Ovary (tissue), 9 donors: Measurements from ENCODE around the gene CALCB. TPM values are rescaled to one million over a fixed set of nuclear protein-coding genes. Genes with fewer than 3 reads are reported as not detected.

Experiments used
- DNase-seq, 5 donors: peaks; one replicate each; pipeline ENCODE4 v3.0.0-alpha.2; 2019 to 2020
- H3K27ac ChIP-seq, 2 donors: fragments of 200-600 bp; one replicate each; pipeline versions ENCODE4 v1.5.1 to v1.8.0; 2019 to 2022
- H3K27me3 ChIP-seq: fragments of 200-600 bp; one replicate; pipeline ENCODE4 v1.8.0; 2022
- H3K36me3 ChIP-seq: fragments of 200-600 bp; sonication (generic); one replicate; pipeline ENCODE4 v1.5.1; 2019
- H3K4me1 ChIP-seq: one replicate; pipeline ENCODE4 v1.8.1; 2013; ENCODE audit warnings: mild to moderate bottlenecking, moderate library complexity; ENCODE audit not compliant: insufficient read depth
- H3K4me3 ChIP-seq: fragments of 200-600 bp; sonication (generic); one replicate; pipeline ENCODE4 v1.5.1; 2017
- H3K9me3 ChIP-seq, 2 donors: fragments of 200-600 bp in 1 of 2; sonication (generic) in 1 of 2; one replicate each; pipeline versions ENCODE4 v1.5.1 to v1.8.1; 2013 to 2019; ENCODE audit warnings: mild to moderate bottlenecking in 1 of 2, moderate library complexity in 1 of 2
- EP300 ChIP-seq: sonication (generic); formaldehyde crosslinking; IDR thresholded peaks from one replicate; pipeline ENCODE4 v1.6.1; 2017; ENCODE audit warnings: antibody characterized with exemption
- POLR2A ChIP-seq: fragments of 450-650 bp; IDR thresholded peaks from one replicate; pipeline ENCODE4 v1.6.1; 2017; ENCODE audit warnings: antibody characterized with exemption, mild to moderate bottlenecking, moderate library complexity
- WGBS, 3 donors: extraction: QIAGEN DNeasy Blood & Tissue Kit in 1 of 3; methylation state at CpG; one replicate each; pipeline versions ENCODE4 v1.1.5 to v1.1.7; 2013 to 2017; 5-methylcytosine and 5-hydroxymethylcytosine counted together
- intact Hi-C, 4 donors: fragments of 100-400 bp; cut with DNase I; formaldehyde crosslinking; loops; one replicate each; pipeline versions ENCODE4 v1.11.0 to v1.15.1; 2022 to 2023
- polyA plus RNA-seq, 2 donors: library from polyadenylated mRNA; stranded (reverse); fragments of 200-250 nt in 1 of 2; fragments of 350-450 nt in 1 of 2; fragmentation: Illumina TruSeq in 1 of 2; extraction: RNeasy Lipid Tissue Mini Kit (QIAGEN cat#74804) in 1 of 2; gene quantifications; one replicate each; pipeline ENCODE4 v1.2.3, GENCODE V29; 2013 to 2014
- total RNA-seq, 7 donors: library from RNA; depleted of rRNA in 2 of 7; stranded (reverse); fragments of >200 nt in 2 of 7; fragmentation: NEBNext Ultra II Directional in 3 of 7; extraction: Animal tissue kit (Norgen Biotek cat#: 25700) in 3 of 7; gene quantifications; one replicate each; pipeline versions ENCODE4 v1.1.0 to v1.2.4, GENCODE V29; 2016 to 2023
- TF ChIP-seq, protein P1 (sequence below), 3 donors: fragments of 450-650 bp in 2 of 3; fragments of 200-600 bp in 1 of 3; IDR thresholded peaks; one replicate each; pipeline versions ENCODE4 v1.5.1 to v1.8.0; 2016 to 2022; ENCODE audit warnings: antibody characterized with exemption in 3 of 3, mild to moderate bottlenecking in 1 of 3
- donor health status: DM: no; HTN: no; CAD: no; lungs with moderate emphysema.
- donor health status: DM: no; HTN: no; CAD: no.
- donor health status: Bipolar disorder and iron deficiency.
- donor health status: DM: yes; HTN: yes; CAD: no.
- donor health status: DM: no; HTN: no; CAD: no.
- donor health status: DM: yes; HTN: yes; CAD: no.

Gene CALCB
- total and polyA plus RNA-seq, 9 donors: 0.02 to 0.23 (median 0.08) TPM; not detected in 6

DNA sequence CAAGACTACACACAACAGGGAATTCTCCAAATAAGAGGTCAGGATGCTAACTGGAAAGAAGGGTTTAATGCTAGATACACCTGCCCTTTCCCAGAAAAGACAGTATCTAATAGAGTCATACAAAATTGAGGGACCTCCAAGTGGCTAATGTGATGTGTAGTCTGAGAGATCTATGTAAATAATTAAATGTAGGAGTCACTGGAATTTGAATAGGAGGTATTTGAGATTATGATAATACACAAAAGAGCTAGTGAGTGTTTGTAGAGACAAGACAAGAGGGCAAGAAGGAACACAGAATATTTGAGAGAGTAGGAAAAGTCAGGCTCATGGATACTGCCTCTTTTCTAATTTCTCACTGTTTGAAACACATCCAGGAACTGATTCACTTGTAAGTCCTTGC, 25.9 kb downstream of the CALCB start:
- DNase-seq: no peak
- intact Hi-C loops: no loop called here
- no peaks in the 10 kb centered on the region for H3K9me3 ChIP-seq
- H3K27ac ChIP-seq: no peak overlapping the region
- no peaks in the 10 kb centered on the region for H3K27me3 ChIP-seq
- H3K4me3 ChIP-seq: no peak overlapping the region
- H3K4me1 ChIP-seq: no peaks in the 10 kb centered on the region
- H3K36me3 ChIP-seq: no peaks in the 10 kb centered on the region
- TF ChIP-seq EP300 (no peak), POLR2A (no peak)
- TF ChIP-seq, protein P1, sequence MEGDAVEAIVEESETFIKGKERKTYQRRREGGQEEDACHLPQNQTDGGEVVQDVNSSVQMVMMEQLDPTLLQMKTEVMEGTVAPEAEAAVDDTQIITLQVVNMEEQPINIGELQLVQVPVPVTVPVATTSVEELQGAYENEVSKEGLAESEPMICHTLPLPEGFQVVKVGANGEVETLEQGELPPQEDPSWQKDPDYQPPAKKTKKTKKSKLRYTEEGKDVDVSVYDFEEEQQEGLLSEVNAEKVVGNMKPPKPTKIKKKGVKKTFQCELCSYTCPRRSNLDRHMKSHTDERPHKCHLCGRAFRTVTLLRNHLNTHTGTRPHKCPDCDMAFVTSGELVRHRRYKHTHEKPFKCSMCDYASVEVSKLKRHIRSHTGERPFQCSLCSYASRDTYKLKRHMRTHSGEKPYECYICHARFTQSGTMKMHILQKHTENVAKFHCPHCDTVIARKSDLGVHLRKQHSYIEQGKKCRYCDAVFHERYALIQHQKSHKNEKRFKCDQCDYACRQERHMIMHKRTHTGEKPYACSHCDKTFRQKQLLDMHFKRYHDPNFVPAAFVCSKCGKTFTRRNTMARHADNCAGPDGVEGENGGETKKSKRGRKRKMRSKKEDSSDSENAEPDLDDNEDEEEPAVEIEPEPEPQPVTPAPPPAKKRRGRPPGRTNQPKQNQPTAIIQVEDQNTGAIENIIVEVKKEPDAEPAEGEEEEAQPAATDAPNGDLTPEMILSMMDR (IDR thresholded peaks at IDR 0.05): no peak

DNA sequence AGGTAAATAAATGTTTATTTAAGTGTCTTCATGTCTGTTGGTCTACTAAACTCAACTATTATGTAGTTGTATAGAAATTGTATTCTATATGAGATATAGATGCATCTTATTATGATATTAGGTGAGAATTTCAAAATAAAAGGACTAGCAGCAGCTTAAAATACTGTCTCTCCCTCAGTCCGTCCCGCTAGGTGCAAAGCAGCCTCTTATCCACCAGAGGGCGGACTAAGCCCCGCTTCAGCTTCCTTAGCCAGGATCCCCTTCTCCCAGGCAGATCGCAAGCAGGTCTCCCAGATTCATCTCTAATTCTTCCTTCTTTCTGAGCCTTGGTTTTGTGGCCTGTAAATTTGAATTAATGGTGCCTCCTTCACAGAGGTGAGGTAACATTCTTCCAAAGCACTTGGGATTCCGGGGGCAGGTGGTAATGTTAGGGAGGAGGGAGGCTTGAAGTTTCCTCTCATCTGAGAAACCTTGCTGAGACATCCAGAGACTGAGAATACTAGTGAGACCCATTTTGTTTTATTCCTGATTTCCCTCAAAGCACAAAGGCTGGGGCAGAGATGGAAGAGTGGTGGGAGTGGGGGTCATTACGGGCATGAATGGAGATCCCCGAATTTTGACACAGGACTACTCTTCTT, 27.8 kb downstream of the CALCB start:
- TF ChIP-seq, protein P1 (IDR thresholded peaks at IDR 0.05): no peak
- Histone ChIP-seq H3K9me3 (no peaks in the 10 kb centered on the region), H3K36me3 (no peaks in the 10 kb centered on the region), H3K4me3 (no peak overlapping the region), H3K27me3 (no peaks in the 10 kb centered on the region), H3K27ac (no peak overlapping the region), H3K4me1 (no peaks in the 10 kb centered on the region)
- 19 to 22% (median 20%) methylated on average over 8 of the region's 8 CpGs for WGBS, 3 donors
- DNase-seq: peak in 2 of 5 donors; percentile 19 to 40
- intact Hi-C loops: loop anchor here in 1 of 4 donors (5.0 kb wide), 1 partner anchor 106 kb away; no protein-coding TSS in a partner anchor

DNA sequence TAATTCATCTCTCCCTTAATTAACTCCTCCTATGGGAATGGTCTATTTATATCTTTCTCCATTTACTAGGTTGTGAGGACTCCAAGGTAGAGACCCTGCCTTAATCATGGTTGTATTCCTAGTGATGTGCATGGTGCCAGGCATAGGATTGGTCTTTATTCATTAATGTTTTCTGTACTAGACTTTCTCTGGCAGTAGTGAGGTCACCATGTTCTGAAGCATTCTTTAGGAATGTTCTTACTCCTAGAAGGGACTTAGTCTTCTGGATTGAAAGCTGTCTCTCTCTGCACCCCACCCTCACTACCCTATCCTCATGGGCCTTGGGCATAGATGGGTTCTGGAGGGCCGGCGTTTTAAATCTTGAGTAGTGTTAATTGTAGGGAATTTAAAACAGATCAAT, 30.8 kb downstream of the CALCB start:
- WGBS, 3 donors: 94 to 97% (median 96%) methylated on average over 2 of the region's 2 CpGs
- Histone ChIP-seq H3K4me1 (no peaks in the 10 kb centered on the region), H3K27me3 (no peaks in the 10 kb centered on the region), H3K9me3 (no peaks in the 10 kb centered on the region), H3K36me3 (no peaks in the 10 kb centered on the region), H3K4me3 (no peak overlapping the region), H3K27ac (no peak overlapping the region)
- no peak for DNase-seq
- intact Hi-C loops: loop anchor here in 1 of 4 donors (5.0 kb wide), 1 partner anchor 103 kb away; no protein-coding TSS in a partner anchor
- TF ChIP-seq EP300 (no peak), POLR2A (no peak)

DNA sequence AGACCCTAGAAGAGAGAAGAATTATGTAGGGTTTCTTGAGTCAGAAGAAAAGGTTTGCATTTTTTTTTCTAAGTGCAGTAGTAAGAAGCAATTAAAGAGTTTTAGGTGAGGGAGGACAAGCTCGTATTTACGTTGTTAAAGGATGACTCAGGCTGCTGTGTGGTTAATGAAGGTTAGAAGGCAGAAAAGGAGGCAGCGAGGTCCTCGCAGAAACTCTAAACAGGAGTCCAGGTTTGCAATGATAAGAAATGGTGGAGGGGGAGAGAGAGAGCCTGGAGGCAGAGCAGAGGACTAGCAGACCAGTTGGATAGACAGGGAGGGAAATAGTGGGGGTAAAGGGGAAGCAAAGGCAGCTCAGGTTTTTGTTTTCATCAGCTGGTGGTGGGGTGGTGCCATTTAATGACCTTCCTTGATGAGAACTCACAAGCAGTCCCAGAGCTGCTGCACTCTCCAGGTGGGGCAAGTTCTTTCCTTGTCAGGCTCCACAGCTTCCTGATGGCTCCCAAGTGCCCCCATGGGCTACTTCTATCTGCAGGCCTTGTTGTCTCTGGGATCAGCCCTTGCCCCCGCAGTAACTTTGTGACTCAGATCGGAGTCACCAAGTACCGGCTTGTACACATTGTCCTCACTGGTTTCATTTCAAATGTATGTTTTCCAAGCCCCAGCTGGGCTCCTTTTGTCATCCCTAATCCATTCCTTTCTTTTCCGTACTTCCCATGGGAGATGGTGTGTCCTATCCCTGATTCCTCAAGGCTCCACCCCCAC, 33.0 kb downstream of the CALCB start:
- TF ChIP-seq POLR2A (no peak), EP300 (no peak)
- TF ChIP-seq, protein P1 (IDR thresholded peaks at IDR 0.05): no peak

More for the DNA sequence above, 33.0 kb downstream of the CALCB start:
- intact Hi-C loops: no loop called here
- Histone ChIP-seq H3K36me3 (no peaks in the 10 kb centered on the region), H3K4me3 (no peak overlapping the region), H3K27ac (no peak overlapping the region), H3K27me3 (no peaks in the 10 kb centered on the region), H3K9me3 (no peaks in the 10 kb centered on the region), H3K4me1 (no peaks in the 10 kb centered on the region)
- no peak for DNase-seq
- WGBS, 3 donors: 33 to 52% (median 41%) methylated on average over 8 of the region's 8 CpGs
